ENCODE measurements around the gene KLF13.

- TF ChIP-seq CTCF (IDR thresholded peaks at IDR 0.05) (no peak), POLR2A (IDR thresholded peaks at IDR 0.05) (no peak), POLR2AphosphoS5 (IDR thresholded peaks at IDR 0.05) (no peak)
These were observed 15.0 kb downstream of the KLF13 start for GRCh38 chr15:31341496-31342195.

All from breast epithelium (tissue), 3 donors.